CD4-positive, alpha-beta T cell (primary cell): ENCODE results near the gene CCP110. TPM values are rescaled to one million over a fixed set of nuclear protein-coding genes. Genes with fewer than 3 reads are reported as not detected.

ENCODE experiments used
- ATAC-seq: fragments of 200-7000 bp; cut with Tn5 transposase; one replicate; pipeline ENCODE4 v1.10.0; 2022; ENCODE audit warnings: mild to moderate bottlenecking; ENCODE audit not compliant: poor library complexity
- CTCF ChIA-PET: fragments of 350-600 bp; sonication (Branson Sonifier 250); formaldehyde crosslinking; loops from one replicate; lab custom pipeline; 2021; ENCODE audit warnings: antibody characterized with exemption, inconsistent platforms; lab: Charles Lee
- POLR2A ChIA-PET: fragments of 350-600 bp; sonication (Branson Sonifier 250); formaldehyde crosslinking; loops from one replicate; lab custom pipeline; 2021; ENCODE audit warnings: antibody characterized with exemption, inconsistent platforms; lab: Charles Lee
- DNase-seq, 14 experiments: peaks; one replicate each; pipeline ENCODE4 v3.0.0-alpha.2; 2013 to 2020; ENCODE audit warnings: mixed read lengths in 2 of 14
- H3K27ac ChIP-seq, 2 donors: one replicate each; pipeline versions ENCODE4 v1.5.1 to v1.7.0; 2013; ENCODE audit warnings: low read length in 2 of 2, low read depth in 1 of 2, mild to moderate bottlenecking in 1 of 2
- H3K27me3 ChIP-seq, 2 experiments: 1 replicate in 1 of 2; 2 replicates in 1 of 2; pipeline versions ENCODE4 v1.6.1 to v1.7.0; 2013; ENCODE audit warnings: low read length in 2 of 2, control low read depth in 1 of 2, mild to moderate bottlenecking in 1 of 2, moderate library complexity in 1 of 2; ENCODE audit not compliant: insufficient read depth in 2 of 2, control insufficient read depth in 1 of 2
- H3K36me3 ChIP-seq: one replicate; pipeline ENCODE4 v1.6.1; 2013; ENCODE audit warnings: low read length, control low read depth; ENCODE audit not compliant: insufficient read depth
- H3K4me1 ChIP-seq: one replicate; pipeline ENCODE4 v1.6.1; 2013; ENCODE audit warnings: low read length, control low read depth; ENCODE audit not compliant: insufficient read depth
- H3K4me3 ChIP-seq: one replicate; pipeline ENCODE4 v1.5.1; 2013; ENCODE audit warnings: mild to moderate bottlenecking, low read length, moderate library complexity
- H3K9me3 ChIP-seq, 2 experiments: 1 replicate in 1 of 2; 2 replicates in 1 of 2; pipeline versions ENCODE4 v1.6.1 to v1.7.0; 2013; ENCODE audit warnings: low read length in 2 of 2, mild to moderate bottlenecking in 2 of 2, control low read depth in 1 of 2, moderate library complexity in 1 of 2; ENCODE audit not compliant: control insufficient read depth in 1 of 2, insufficient read depth in 1 of 2
- H3K27ac Mint-ChIP-seq: one replicate; pipeline ENCODE4 v1.8.0; 2020; ENCODE audit warnings: mixed read lengths
- H3K27me3 Mint-ChIP-seq: one replicate; pipeline ENCODE4 v1.8.0; 2021; ENCODE audit warnings: mixed read lengths
- H3K36me3 Mint-ChIP-seq: one replicate; pipeline ENCODE4 v1.8.0; 2021; ENCODE audit warnings: low read depth, mixed read lengths
- H3K4me1 Mint-ChIP-seq: one replicate; pipeline ENCODE4 v1.8.0; 2021; ENCODE audit warnings: low read depth, mixed read lengths
- H3K4me3 Mint-ChIP-seq: one replicate; pipeline ENCODE4 v1.8.0; 2020; ENCODE audit warnings: mild to moderate bottlenecking, mixed read lengths
- H3K9me3 Mint-ChIP-seq: one replicate; pipeline ENCODE4 v1.8.0; 2020; ENCODE audit warnings: mixed read lengths
- intact Hi-C, 2 experiments: fragments of 100-400 bp; cut with DNase I in 1 of 2; cut with micrococcal nuclease in 1 of 2; formaldehyde crosslinking; loops; one replicate each; pipeline versions ENCODE4 v1.15.1 to v1.9.0; 2023 to 2025; cut with DNase I, micrococcal nuclease
- total RNA-seq, 174 experiments: library from RNA in 2 of 174; stranded (reverse) in 2 of 174; gene quantifications; one replicate each; pipeline ENCODE4 v1.2.3 and lab custom pipeline; 2021 to 2026
- TF ChIP-seq, protein P1 (sequence below): fragments of 200-600 bp; IDR thresholded peaks from one replicate; pipeline ENCODE4 v1.8.0; 2022; ENCODE audit warnings: antibody characterized with exemption, mild to moderate bottlenecking

CCP110 gene
- total RNA-seq, 2 experiments from 2014 or later, result 14.8 to 15.4 TPM

DNA sequence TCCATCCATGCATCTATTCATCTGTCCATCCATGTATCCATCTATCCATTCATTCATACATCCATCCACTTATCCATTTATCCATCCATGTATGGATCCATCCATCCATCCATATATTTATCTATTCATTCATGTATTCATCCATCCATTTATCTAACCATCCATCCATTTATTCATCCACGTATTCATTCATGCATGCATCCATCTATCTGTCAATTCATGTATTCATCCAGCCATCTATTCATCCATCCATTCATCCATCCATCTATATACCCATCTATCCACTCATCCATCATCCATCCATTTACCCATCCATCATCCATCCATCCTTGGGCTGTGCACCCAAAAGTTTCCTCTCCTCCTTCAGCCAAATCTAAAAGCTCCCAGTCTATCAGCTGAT is 45.2 kb upstream of the CCP110 start:
- POLR2A ChIA-PET, result no interaction called here

DNA sequence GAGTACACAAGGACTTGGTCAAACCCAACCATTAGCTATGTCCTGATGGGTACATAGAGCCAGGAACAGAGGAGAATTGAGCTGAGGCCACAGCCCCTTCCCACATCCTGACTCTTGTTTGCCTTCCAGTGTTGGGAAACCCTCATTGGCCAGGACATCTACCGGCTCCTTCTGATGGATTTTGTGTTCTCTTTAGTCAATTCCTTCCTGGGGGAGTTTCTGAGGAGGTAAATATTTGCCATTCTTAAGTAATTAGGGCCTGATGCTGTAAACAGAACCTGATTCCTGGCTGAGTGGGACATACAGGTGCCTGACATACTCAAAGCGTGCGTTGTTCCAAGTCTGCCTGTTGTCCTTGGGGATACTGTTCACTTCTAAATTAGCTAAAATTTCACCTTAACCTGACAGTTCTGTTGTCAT is 44.4 kb upstream of the CCP110 start:
- POLR2A ChIA-PET, result no interaction called here
- DNase-seq, result no peak
- no peak overlapping the region for H3K27ac Mint-ChIP-seq
- no peak for ATAC-seq
- H3K4me3 Mint-ChIP-seq, result no peak overlapping the region
- peaks cover 7% of the 10 kb centered on the region for H3K27me3 Mint-ChIP-seq
- H3K36me3 Mint-ChIP-seq, result no peaks in the 10 kb centered on the region
- no peaks in the 10 kb centered on the region for H3K9me3 Mint-ChIP-seq
- Histone ChIP-seq H3K4me3 (no peak overlapping the region), H3K36me3 (no peaks in the 10 kb centered on the region), H3K4me1 (no peaks in the 10 kb centered on the region), H3K9me3 (no peaks in the 10 kb centered on the region), H3K27ac (no peak overlapping the region), H3K27me3 (no peaks in the 10 kb centered on the region)
- TF ChIP-seq, protein P1, sequence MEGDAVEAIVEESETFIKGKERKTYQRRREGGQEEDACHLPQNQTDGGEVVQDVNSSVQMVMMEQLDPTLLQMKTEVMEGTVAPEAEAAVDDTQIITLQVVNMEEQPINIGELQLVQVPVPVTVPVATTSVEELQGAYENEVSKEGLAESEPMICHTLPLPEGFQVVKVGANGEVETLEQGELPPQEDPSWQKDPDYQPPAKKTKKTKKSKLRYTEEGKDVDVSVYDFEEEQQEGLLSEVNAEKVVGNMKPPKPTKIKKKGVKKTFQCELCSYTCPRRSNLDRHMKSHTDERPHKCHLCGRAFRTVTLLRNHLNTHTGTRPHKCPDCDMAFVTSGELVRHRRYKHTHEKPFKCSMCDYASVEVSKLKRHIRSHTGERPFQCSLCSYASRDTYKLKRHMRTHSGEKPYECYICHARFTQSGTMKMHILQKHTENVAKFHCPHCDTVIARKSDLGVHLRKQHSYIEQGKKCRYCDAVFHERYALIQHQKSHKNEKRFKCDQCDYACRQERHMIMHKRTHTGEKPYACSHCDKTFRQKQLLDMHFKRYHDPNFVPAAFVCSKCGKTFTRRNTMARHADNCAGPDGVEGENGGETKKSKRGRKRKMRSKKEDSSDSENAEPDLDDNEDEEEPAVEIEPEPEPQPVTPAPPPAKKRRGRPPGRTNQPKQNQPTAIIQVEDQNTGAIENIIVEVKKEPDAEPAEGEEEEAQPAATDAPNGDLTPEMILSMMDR, result no peak
- intact Hi-C loops, result no loop called here
- CTCF ChIA-PET, result no interaction called here
- H3K4me1 Mint-ChIP-seq, result no peaks in the 10 kb centered on the region

More for the DNA sequence above, 45.2 kb upstream of the CCP110 start:
- Mint-ChIP-seq H3K36me3 (no peaks in the 10 kb centered on the region), H3K4me1 (no peaks in the 10 kb centered on the region), H3K4me3 (no peak overlapping the region), H3K27ac (no peak overlapping the region), H3K27me3 (peaks cover 7% of the 10 kb centered on the region), H3K9me3 (no peaks in the 10 kb centered on the region)
- Histone ChIP-seq H3K4me1 (no peaks in the 10 kb centered on the region), H3K27me3 (no peaks in the 10 kb centered on the region), H3K9me3 (no peaks in the 10 kb centered on the region), H3K36me3 (no peaks in the 10 kb centered on the region), H3K4me3 (no peak overlapping the region), H3K27ac (no peak overlapping the region)
- no peak for ATAC-seq
- intact Hi-C loops, result no loop called here
- CTCF ChIA-PET, result no interaction called here
- DNase-seq, result no peak
- TF ChIP-seq, protein P1, result no peak

DNA sequence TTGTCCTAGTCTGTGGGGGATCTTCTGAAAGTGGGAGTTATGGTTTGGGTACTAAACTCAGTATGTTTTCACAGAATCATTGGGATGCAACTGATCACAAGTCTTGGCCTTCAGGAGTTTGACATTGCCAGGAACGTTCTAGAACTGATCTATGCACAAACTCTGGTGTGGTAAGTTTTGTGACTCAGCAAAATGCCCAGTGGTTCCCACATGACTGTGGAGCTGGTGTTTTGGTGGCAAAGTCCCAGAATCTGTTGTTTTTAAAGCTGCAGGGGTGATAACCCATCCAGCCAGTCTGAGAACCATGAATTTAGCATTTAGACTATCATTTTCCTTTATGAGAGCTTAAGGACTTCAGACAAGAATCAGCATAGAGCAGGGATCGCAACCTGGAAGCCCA is 42.4 kb upstream of the CCP110 start:
- Mint-ChIP-seq H3K27ac (no peak overlapping the region), H3K27me3 (peaks cover 7% of the 10 kb centered on the region), H3K4me3 (no peak overlapping the region), H3K4me1 (no peaks in the 10 kb centered on the region), H3K36me3 (no peaks in the 10 kb centered on the region), H3K9me3 (no peaks in the 10 kb centered on the region)
- ATAC-seq (no peak), DNase-seq (no peak)
- H3K9me3 ChIP-seq, result no peaks in the 10 kb centered on the region
- H3K36me3 ChIP-seq, result no peaks in the 10 kb centered on the region
- ChIA-PET CTCF (no interaction called here), POLR2A (no interaction called here)
- TF ChIP-seq, protein P1, result no peak
- H3K27me3 ChIP-seq, result no peaks in the 10 kb centered on the region
- H3K27ac ChIP-seq, result no peak overlapping the region
- intact Hi-C loops, result no loop called here
- H3K4me1 ChIP-seq, result no peaks in the 10 kb centered on the region
- no peak overlapping the region for H3K4me3 ChIP-seq
